Erythroblast (primary cell): ENCODE results near the gene CLCA4.

Source experiments
- GATA1 ChIP-seq: IDR thresholded peaks from 2 replicates; pipeline ENCODE4 v1.6.1; 2011; ENCODE audit warnings: low read depth, mild to moderate bottlenecking, control low read depth, low read length, moderate library complexity
- POLR2A ChIP-seq: IDR thresholded peaks from 2 replicates; pipeline ENCODE4 v1.6.1; 2011; ENCODE audit warnings: mild to moderate bottlenecking, low read length

DNA sequence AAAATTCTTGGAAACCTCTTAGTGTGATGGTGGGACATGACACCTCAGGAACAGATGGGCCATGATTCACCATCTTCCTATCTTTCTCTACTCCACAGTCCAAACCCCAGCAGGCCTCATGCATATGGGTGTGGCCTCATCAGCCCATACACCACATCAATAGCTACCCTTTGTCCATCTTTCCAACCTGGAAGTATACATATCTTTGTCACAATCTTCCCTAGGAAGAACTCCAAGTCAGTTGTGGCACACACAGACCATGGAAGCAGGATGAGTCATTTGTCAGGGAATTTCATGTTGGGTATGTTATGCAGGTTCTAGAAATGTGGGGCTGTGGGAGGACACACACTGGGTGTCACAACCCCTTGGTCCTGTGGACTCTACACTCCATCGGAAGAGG is 30.5 kb upstream of the CLCA4 start:
- TF ChIP-seq POLR2A (no peak), GATA1 (no peak)
